ENCODE results near the gene CITED4.

CITED4 gene

GRCh38 chr1:40893946-40894345 is 31.8 kb upstream of the CITED4 start:
- H3K36me3 ChIP-seq (ENCODE audit: control insufficient read depth, insufficient read depth, low read length), result no peaks in the 10 kb centered on the region
- H3K23ac ChIP-seq (ENCODE audit: low read length), result no peak overlapping the region
- H2BK15ac ChIP-seq (replicated peaks; ENCODE audit: low read depth), result no peak overlapping the region
- H2BK120ac ChIP-seq (ENCODE audit: low read depth, low read length), result no peak overlapping the region
- H3K27me3 ChIP-seq (ENCODE audit: insufficient read depth, low read length, poor library complexity), result no peaks in the 10 kb centered on the region
- H3K4ac ChIP-seq (ENCODE audit: low read depth, low read length), result no peak overlapping the region
- no peak overlapping the region for H3K4me3 ChIP-seq (ENCODE audit: low read length)
- H3K27ac ChIP-seq (ENCODE audit: low read depth, low read length), result no peak overlapping the region
- DNase-seq, result no peak
- H2AK5ac ChIP-seq (ENCODE audit: low read length), result no peak overlapping the region
- no peaks in the 10 kb centered on the region for H3K79me2 ChIP-seq (ENCODE audit: control insufficient read depth, insufficient read depth, low read length)
- no peaks in the 10 kb centered on the region for H3K4me1 ChIP-seq (ENCODE audit: control insufficient read depth, low read depth, low read length)
- H3K79me1 ChIP-seq (ENCODE audit: low read length), result no peaks in the 10 kb centered on the region
- no peak overlapping the region for H3K56ac ChIP-seq (ENCODE audit: low read length)
- H3K18ac ChIP-seq (ENCODE audit: low read length), result no peak overlapping the region
- H3K4me2 ChIP-seq (ENCODE audit: low read length), result no peak overlapping the region
- H4K8ac ChIP-seq (ENCODE audit: low read depth, low read length), result no peak overlapping the region
- H3K9ac ChIP-seq (ENCODE audit: low read length), result no peak overlapping the region
- no peak overlapping the region for H2BK5ac ChIP-seq (ENCODE audit: low read length)
- H4K5ac ChIP-seq (ENCODE audit: low read length), result no peak overlapping the region

DNA sequence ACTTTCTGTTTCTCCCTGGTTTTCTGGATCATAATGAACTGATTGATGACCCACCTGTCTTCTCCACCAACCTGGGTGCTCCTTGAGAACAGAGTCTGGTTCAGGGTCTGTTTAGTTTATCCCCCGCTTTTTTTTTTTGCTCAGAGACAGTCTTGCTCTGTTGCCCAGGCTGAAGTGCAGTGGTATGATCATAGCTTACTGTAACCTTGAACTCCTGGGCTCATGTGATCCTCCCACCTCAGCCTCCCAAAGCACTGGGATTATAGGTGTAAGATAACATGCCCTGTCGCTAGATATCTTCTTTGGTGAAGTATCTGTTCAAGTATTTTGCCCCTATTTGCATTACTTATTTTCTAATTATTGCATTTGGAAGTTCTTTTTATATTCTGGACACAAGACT is 30.2 kb upstream of the CITED4 start:
- Histone ChIP-seq H2BK120ac (ENCODE audit: low read depth, low read length) (no peak overlapping the region), H3K9ac (ENCODE audit: low read length) (no peak overlapping the region), H4K5ac (ENCODE audit: low read length) (no peak overlapping the region), H4K8ac (ENCODE audit: low read depth, low read length) (no peak overlapping the region), H3K4ac (ENCODE audit: low read depth, low read length) (no peak overlapping the region), H2AK5ac (ENCODE audit: low read length) (no peak overlapping the region), H3K56ac (ENCODE audit: low read length) (no peak overlapping the region), H3K23ac (ENCODE audit: low read length) (no peak overlapping the region), H3K18ac (ENCODE audit: low read length) (no peak overlapping the region), H3K79me2 (ENCODE audit: control insufficient read depth, insufficient read depth, low read length) (no peaks in the 10 kb centered on the region), H3K4me2 (ENCODE audit: low read length) (no peak overlapping the region), H3K36me3 (ENCODE audit: control insufficient read depth, insufficient read depth, low read length) (no peaks in the 10 kb centered on the region), H3K27ac (ENCODE audit: low read depth, low read length) (no peak overlapping the region), H3K4me1 (ENCODE audit: control insufficient read depth, low read depth, low read length) (no peaks in the 10 kb centered on the region), H3K4me3 (ENCODE audit: low read length) (no peak overlapping the region), H3K27me3 (ENCODE audit: insufficient read depth, low read length, poor library complexity) (no peaks in the 10 kb centered on the region), H3K79me1 (ENCODE audit: low read length) (no peaks in the 10 kb centered on the region), H2BK5ac (ENCODE audit: low read length) (no peak overlapping the region), H2BK15ac (replicated peaks; ENCODE audit: low read depth) (no peak overlapping the region)
- DNase-seq, result no peak
- WGBS (ENCODE audit: extremely low coverage, insufficient coverage, low lambda C conversion rate), result no CpG with 5 or more reads among the region's 2 CpGs

GRCh38 chr1:40890771-40891170 is 28.6 kb upstream of the CITED4 start:
- no peaks in the 10 kb centered on the region for H3K36me3 ChIP-seq (ENCODE audit: control insufficient read depth, insufficient read depth, low read length)

DNA sequence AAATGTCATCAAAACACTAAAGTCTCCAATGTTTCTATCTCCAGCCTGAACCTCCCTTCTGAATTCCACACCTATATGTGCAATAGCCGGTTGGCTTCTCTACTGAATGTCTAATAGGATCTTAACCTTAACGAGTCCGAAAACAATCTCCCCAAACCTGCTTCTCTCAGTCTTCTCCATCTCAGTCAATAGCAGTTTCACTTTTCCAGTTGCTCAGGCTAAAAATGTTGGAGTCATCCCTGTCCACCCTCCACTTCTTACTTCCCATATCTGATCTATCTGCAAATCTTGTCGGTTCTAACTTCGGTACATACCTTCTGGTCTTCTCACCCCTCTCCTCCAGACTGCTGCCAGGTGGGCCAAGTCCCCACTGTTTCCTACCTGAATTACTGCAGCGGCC is 25.5 kb upstream of the CITED4 start:
- Histone ChIP-seq H4K8ac (ENCODE audit: low read depth, low read length) (no peak overlapping the region), H4K5ac (ENCODE audit: low read length) (no peak overlapping the region), H3K36me3 (ENCODE audit: control insufficient read depth, insufficient read depth, low read length) (no peaks in the 10 kb centered on the region), H2BK5ac (ENCODE audit: low read length) (no peak overlapping the region), H3K4me1 (ENCODE audit: control insufficient read depth, low read depth, low read length) (no peaks in the 10 kb centered on the region), H2BK120ac (ENCODE audit: low read depth, low read length) (no peak overlapping the region), H3K4ac (ENCODE audit: low read depth, low read length) (no peak overlapping the region), H2AK5ac (ENCODE audit: low read length) (no peak overlapping the region), H3K79me2 (ENCODE audit: control insufficient read depth, insufficient read depth, low read length) (no peaks in the 10 kb centered on the region), H3K27ac (ENCODE audit: low read depth, low read length) (no peak overlapping the region), H3K9ac (ENCODE audit: low read length) (no peak overlapping the region), H3K79me1 (ENCODE audit: low read length) (no peaks in the 10 kb centered on the region), H3K23ac (ENCODE audit: low read length) (no peak overlapping the region), H3K27me3 (ENCODE audit: insufficient read depth, low read length, poor library complexity) (no peaks in the 10 kb centered on the region), H3K4me3 (ENCODE audit: low read length) (no peak overlapping the region), H3K18ac (ENCODE audit: low read length) (no peak overlapping the region), H3K56ac (ENCODE audit: low read length) (no peak overlapping the region), H2BK15ac (replicated peaks; ENCODE audit: low read depth) (no peak overlapping the region), H3K4me2 (ENCODE audit: low read length) (no peak overlapping the region)
- DNase-seq, result no peak
- no CpG with 5 or more reads among the region's 6 CpGs for WGBS (ENCODE audit: extremely low coverage, insufficient coverage, low lambda C conversion rate)

More at GRCh38 chr1:40890771-40891170, 28.6 kb upstream of the CITED4 start:
- Histone ChIP-seq H4K8ac (ENCODE audit: low read depth, low read length) (no peak overlapping the region), H3K4me2 (ENCODE audit: low read length) (no peak overlapping the region), H3K79me1 (ENCODE audit: low read length) (no peaks in the 10 kb centered on the region), H2BK120ac (ENCODE audit: low read depth, low read length) (no peak overlapping the region), H3K4me1 (ENCODE audit: control insufficient read depth, low read depth, low read length) (no peaks in the 10 kb centered on the region), H3K9ac (ENCODE audit: low read length) (no peak overlapping the region), H4K5ac (ENCODE audit: low read length) (no peak overlapping the region), H3K4me3 (ENCODE audit: low read length) (no peak overlapping the region), H3K18ac (ENCODE audit: low read length) (no peak overlapping the region), H3K27me3 (ENCODE audit: insufficient read depth, low read length, poor library complexity) (no peaks in the 10 kb centered on the region), H3K4ac (ENCODE audit: low read depth, low read length) (no peak overlapping the region), H3K27ac (ENCODE audit: low read depth, low read length) (no peak overlapping the region), H3K56ac (ENCODE audit: low read length) (no peak overlapping the region), H2AK5ac (ENCODE audit: low read length) (no peak overlapping the region), H3K23ac (ENCODE audit: low read length) (no peak overlapping the region), H2BK15ac (replicated peaks; ENCODE audit: low read depth) (no peak overlapping the region), H2BK5ac (ENCODE audit: low read length) (no peak overlapping the region), H3K79me2 (ENCODE audit: control insufficient read depth, insufficient read depth, low read length) (no peaks in the 10 kb centered on the region)
- WGBS (ENCODE audit: extremely low coverage, insufficient coverage, low lambda C conversion rate), result no CpG with 5 or more reads among the region's 2 CpGs
- no peak for DNase-seq

DNA sequence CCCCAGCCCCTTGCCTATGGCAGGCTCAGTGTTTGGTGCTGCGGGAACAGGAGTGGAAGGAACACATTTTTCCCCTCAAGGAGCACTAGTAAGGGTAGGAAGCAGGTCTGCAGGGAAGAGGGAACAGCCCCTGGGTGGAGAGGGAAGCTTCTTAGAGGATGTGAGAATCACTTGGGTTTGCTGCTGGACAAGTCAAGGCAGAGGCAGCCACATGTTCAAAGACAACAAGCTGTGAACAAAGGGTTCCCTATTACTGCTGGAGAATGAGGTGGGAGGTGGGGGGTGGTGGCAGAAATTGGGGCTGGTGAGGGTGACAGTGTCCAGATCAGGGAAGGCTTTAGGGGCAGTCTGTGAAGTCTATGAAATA is 24.8 kb upstream of the CITED4 start:
- no peaks in the 10 kb centered on the region for H3K27me3 ChIP-seq (ENCODE audit: insufficient read depth, low read length, poor library complexity)
- no peak overlapping the region for H3K4me2 ChIP-seq (ENCODE audit: low read length)
- no peak overlapping the region for H4K5ac ChIP-seq (ENCODE audit: low read length)
- DNase-seq, result no peak
- no peaks in the 10 kb centered on the region for H3K4me1 ChIP-seq (ENCODE audit: control insufficient read depth, low read depth, low read length)
- H2BK5ac ChIP-seq (ENCODE audit: low read length), result no peak overlapping the region
- H3K27ac ChIP-seq (ENCODE audit: low read depth, low read length), result no peak overlapping the region
- no peak overlapping the region for H3K4me3 ChIP-seq (ENCODE audit: low read length)
- no peaks in the 10 kb centered on the region for H3K79me2 ChIP-seq (ENCODE audit: control insufficient read depth, insufficient read depth, low read length)
- no CpG with 5 or more reads among the region's 1 CpG for WGBS (ENCODE audit: extremely low coverage, insufficient coverage, low lambda C conversion rate)
- H4K8ac ChIP-seq (ENCODE audit: low read depth, low read length), result no peak overlapping the region
- no peaks in the 10 kb centered on the region for H3K79me1 ChIP-seq (ENCODE audit: low read length)
- no peak overlapping the region for H3K4ac ChIP-seq (ENCODE audit: low read depth, low read length)
- H2BK15ac ChIP-seq (replicated peaks; ENCODE audit: low read depth), result no peak overlapping the region
- no peaks in the 10 kb centered on the region for H3K36me3 ChIP-seq (ENCODE audit: control insufficient read depth, insufficient read depth, low read length)
- H3K9ac ChIP-seq (ENCODE audit: low read length), result no peak overlapping the region
- no peak overlapping the region for H3K23ac ChIP-seq (ENCODE audit: low read length)
- no peak overlapping the region for H2AK5ac ChIP-seq (ENCODE audit: low read length)
- no peak overlapping the region for H2BK120ac ChIP-seq (ENCODE audit: low read depth, low read length)
- H3K18ac ChIP-seq (ENCODE audit: low read length), result no peak overlapping the region
- H3K56ac ChIP-seq (ENCODE audit: low read length), result no peak overlapping the region

GRCh38 chr1:40886318-40887011 is 24.3 kb upstream of the CITED4 start:
- Histone ChIP-seq H3K18ac (ENCODE audit: low read length) (no peak overlapping the region), H4K5ac (ENCODE audit: low read length) (no peak overlapping the region), H3K4me3 (ENCODE audit: low read length) (no peak overlapping the region), H2BK15ac (replicated peaks; ENCODE audit: low read depth) (no peak overlapping the region), H2BK120ac (ENCODE audit: low read depth, low read length) (no peak overlapping the region), H3K79me1 (ENCODE audit: low read length) (no peaks in the 10 kb centered on the region), H3K4me1 (ENCODE audit: control insufficient read depth, low read depth, low read length) (no peaks in the 10 kb centered on the region), H3K79me2 (ENCODE audit: control insufficient read depth, insufficient read depth, low read length) (no peaks in the 10 kb centered on the region), H3K27me3 (ENCODE audit: insufficient read depth, low read length, poor library complexity) (no peaks in the 10 kb centered on the region), H2AK5ac (ENCODE audit: low read length) (no peak overlapping the region), H3K56ac (ENCODE audit: low read length) (no peak overlapping the region), H3K4ac (ENCODE audit: low read depth, low read length) (no peak overlapping the region), H3K23ac (ENCODE audit: low read length) (no peak overlapping the region), H3K27ac (ENCODE audit: low read depth, low read length) (no peak overlapping the region), H3K9ac (ENCODE audit: low read length) (no peak overlapping the region), H4K8ac (ENCODE audit: low read depth, low read length) (no peak overlapping the region), H2BK5ac (ENCODE audit: low read length) (no peak overlapping the region), H3K4me2 (ENCODE audit: low read length) (no peak overlapping the region), H3K36me3 (ENCODE audit: control insufficient read depth, insufficient read depth, low read length) (no peaks in the 10 kb centered on the region)
- DNase-seq, result no peak
- WGBS (ENCODE audit: extremely low coverage, insufficient coverage, low lambda C conversion rate), result no CpG with 5 or more reads among the region's 7 CpGs

Measured in mesendoderm (in vitro differentiated cells).